Gastrocnemius medialis (tissue), 4 donors: Measurements from ENCODE around the gene ABTB1. TPM values are rescaled to one million over a fixed set of nuclear protein-coding genes. Genes with fewer than 3 reads are reported as not detected.
A peak's percentile ranks its signal among the peaks of the same experiment; 100 is the strongest.

Source experiments
- ATAC-seq, 2 donors: fragments of 150-250 bp; one replicate each; pipeline ENCODE4 v1.9.1; 2016
- DNase-seq, 2 donors: peaks; one replicate each; pipeline ENCODE4 v3.0.0-alpha.2; 2019
- H3K27ac ChIP-seq, 4 donors: fragments of 200-600 bp; sonication (generic); 1 replicate in 1 of 4; 2 replicates in 3 of 4; pipeline ENCODE4 v1.5.1; 2016 to 2018; ENCODE audit warnings: mild to moderate bottlenecking in 2 of 4, moderate library complexity in 1 of 4
- H3K27me3 ChIP-seq, 3 donors: fragments of 200-600 bp; sonication (generic) in 2 of 3; 1 replicate in 1 of 3; 2 replicates in 2 of 3; pipeline versions ENCODE4 v1.5.1 to v1.6.0; 2016 to 2019; ENCODE audit warnings: mild to moderate bottlenecking in 1 of 3, moderate library complexity in 1 of 3
- H3K36me3 ChIP-seq, 2 donors: fragments of 200-600 bp; sonication (generic) in 1 of 2; one replicate each; pipeline ENCODE4 v1.5.1; 2017 to 2018
- H3K4me1 ChIP-seq, 2 donors: fragments of 200-600 bp; sonication (generic) in 1 of 2; one replicate each; pipeline ENCODE4 v1.5.1; 2016 to 2017; ENCODE audit warnings: mild to moderate bottlenecking in 2 of 2
- H3K4me3 ChIP-seq, 4 donors: fragments of 200-600 bp; sonication (generic) in 3 of 4; 1 replicate in 1 of 4; 2 replicates in 3 of 4; pipeline ENCODE4 v1.5.1; 2016 to 2019; ENCODE audit warnings: mild to moderate bottlenecking in 2 of 4
- H3K9me3 ChIP-seq, 3 donors: fragments of 200-600 bp; sonication (generic) in 2 of 3; 1 replicate in 1 of 3; 2 replicates in 2 of 3; pipeline ENCODE4 v1.5.1; 2016 to 2019
- CTCF ChIP-seq, 5 experiments: fragments of 450-650 bp in 3 of 5; fragments of 200-600 bp in 2 of 5; sonication (generic) in 2 of 5; IDR thresholded peaks in 4 of 5; conservative IDR thresholded peaks in 1 of 5; 1 replicate in 4 of 5; 2 replicates in 1 of 5; pipeline ENCODE4 v1.5.1; 2016 to 2019; ENCODE audit warnings: antibody characterized with exemption in 5 of 5, mild to moderate bottlenecking in 3 of 5, moderate library complexity in 3 of 5
- POLR2A ChIP-seq, 2 donors: fragments of 450-650 bp; IDR thresholded peaks; one replicate each; pipeline ENCODE4 v1.6.1; 2017; ENCODE audit warnings: antibody characterized with exemption in 2 of 2, mild to moderate bottlenecking in 2 of 2, moderate library complexity in 2 of 2
- in situ Hi-C, 4 donors: fragments of 200-750 bp; cut with MboI; loops; one replicate each; pipeline versions ENCODE4 v1.15.0 to v1.8.0; 2017; ENCODE audit warnings: low sequenced_read_pairs in 4 of 4
- intact Hi-C: fragments of 100-400 bp; cut with DNase I; formaldehyde crosslinking; loops from one replicate; pipeline ENCODE4 v1.15.1; 2023; ENCODE audit warnings: low total_unique reads
- total RNA-seq, 4 donors: library from RNA; depleted of rRNA; stranded (reverse); fragments of >200 nt; gene quantifications; one replicate each; pipeline versions ENCODE4 v1.1.0 to v1.2.3, GENCODE V29; 2016

ABTB1 gene
- total RNA-seq, 4 donors from 2014 or later, result 22.9 to 37.5 (median 30.1) TPM

- H3K36me3 ChIP-seq, result no peaks in the 10 kb centered on the region
- peak within 1 kb of the TSS; percentile 41 to 67 (median 54) for H3K4me3 ChIP-seq
- in situ Hi-C loops, result no loop called here
- H3K4me1 ChIP-seq, result peaks cover 5 to 8% of the 10 kb centered on the region in 2 donors
- H3K9me3 ChIP-seq, result no peaks in the 10 kb centered on the region
- no peak for TF ChIP-seq POLR2A (IDR thresholded peaks at IDR 0.05)
- intact Hi-C loops, result loop anchor here (1.0 kb wide), 1 partner anchor 39 kb away; the partner anchor contains the start of gene TPRA1
- no peak within 1 kb of the TSS for H3K27ac ChIP-seq
- H3K27me3 ChIP-seq, result no peaks in the 10 kb centered on the region
- ATAC-seq, result peak; percentile 75 to 86
- peak in 1 of 2 donors; percentile 27 for DNase-seq
Observed at GRCh38 chr3:127628788-127629466, 43.8 kb upstream of the ABTB1 start, which contains the start of gene PODXL2. PODXL2 (plus strand) TSS chr3:127629185; CDS start chr3:127629220, 35 bp downstream.

GRCh38 chr3:127629467-127630403, 43.0 kb upstream of the ABTB1 start:
- Histone ChIP-seq H3K27ac (no peak overlapping the region), H3K9me3 (no peaks in the 10 kb centered on the region), H3K36me3 (no peaks in the 10 kb centered on the region), H3K4me1 (peaks cover 5 to 8% of the 10 kb centered on the region in 2 donors), H3K27me3 (no peaks in the 10 kb centered on the region), H3K4me3 (peak overlapping the region; percentile 41 to 67 (median 54))
- DNase-seq, result no peak
- intact Hi-C loops (loop anchor here (1.0 kb wide), 1 partner anchor 39 kb away; the partner anchor contains the start of gene TPRA1), in situ Hi-C loops (no loop called here)
- ATAC-seq, result peak in 1 of 2 donors; percentile 25
- TF ChIP-seq CTCF (IDR thresholded peaks at IDR 0.05 in 4 of 5, conservative IDR thresholded peaks at IDR 0.05 in 1 of 5) (no peak), POLR2A (IDR thresholded peaks at IDR 0.05) (no peak)

GRCh38 chr3:127630811-127631714, 41.7 kb upstream of the ABTB1 start:
- TF ChIP-seq POLR2A (IDR thresholded peaks at IDR 0.05), result no peak
- no peak for TF ChIP-seq CTCF (IDR thresholded peaks at IDR 0.05 in 4 of 5, conservative IDR thresholded peaks at IDR 0.05 in 1 of 5)
- in situ Hi-C loops (no loop called here), intact Hi-C loops (no loop called here)

GRCh38 chr3:127632035-127632820, 40.5 kb upstream of the ABTB1 start:
- H3K36me3 ChIP-seq, result no peaks in the 10 kb centered on the region
- ATAC-seq, result no peak
- intact Hi-C loops, result no loop called here

More at GRCh38 chr3:127630811-127631714, 41.7 kb upstream of the ABTB1 start:
- ATAC-seq (no peak), DNase-seq (no peak)
- H3K4me3 ChIP-seq, result no peak overlapping the region
- H3K36me3 ChIP-seq, result no peaks in the 10 kb centered on the region
- no peaks in the 10 kb centered on the region for H3K9me3 ChIP-seq
- H3K27ac ChIP-seq, result no peak overlapping the region
- H3K4me1 ChIP-seq, result peaks cover 5 to 8% of the 10 kb centered on the region in 2 donors
- no peaks in the 10 kb centered on the region for H3K27me3 ChIP-seq

More at GRCh38 chr3:127632035-127632820, 40.5 kb upstream of the ABTB1 start:
- in situ Hi-C loops, result no loop called here
- no peak overlapping the region for H3K27ac ChIP-seq
- no peak overlapping the region for H3K4me3 ChIP-seq
- H3K9me3 ChIP-seq, result no peaks in the 10 kb centered on the region
- no peaks in the 10 kb centered on the region for H3K27me3 ChIP-seq
- peaks cover 5 to 8% of the 10 kb centered on the region in 2 donors for H3K4me1 ChIP-seq
- no peak for TF ChIP-seq CTCF (IDR thresholded peaks at IDR 0.05 in 4 of 5, conservative IDR thresholded peaks at IDR 0.05 in 1 of 5)
- no peak for TF ChIP-seq POLR2A (IDR thresholded peaks at IDR 0.05)
- DNase-seq, result no peak
